ENCODE data around the gene BIRC3. TPM values are rescaled to one million over a fixed set of nuclear protein-coding genes. Genes with fewer than 3 reads are reported as not detected.
"Not testable (repeated sequence)": the region's sequence is repeated elsewhere in the genome, so short reads cannot be mapped to it uniquely, and the experiment has no call there.

The BIRC3 gene
- total RNA-seq, 1 experiment from 2014 or later, result 0.07 TPM

DNA sequence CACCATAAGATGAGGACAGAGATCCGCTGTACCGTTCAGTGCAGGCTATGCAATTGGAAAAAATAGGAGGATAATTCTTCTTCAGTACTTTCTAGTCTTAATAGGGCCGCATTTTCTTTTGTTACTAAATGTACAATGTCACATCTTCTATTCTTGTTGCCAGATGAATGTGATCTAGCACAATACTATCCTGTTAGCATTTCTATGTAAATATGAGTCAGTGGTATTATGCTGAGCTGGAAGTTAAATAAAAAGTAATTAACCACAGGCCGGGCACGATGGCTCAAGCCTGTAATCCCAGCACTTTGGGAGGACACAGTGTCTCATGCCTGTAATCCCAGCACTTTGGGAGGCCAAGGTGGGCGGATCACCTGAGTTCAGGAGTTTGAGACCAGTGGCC is 24.4 kb upstream of the BIRC3 start:
- in situ Hi-C loops (cut with HindIII; ENCODE audit: low sequenced_read_pairs), result no loop called here
- no peak for DNase-seq (ENCODE audit: low spot score)

DNA sequence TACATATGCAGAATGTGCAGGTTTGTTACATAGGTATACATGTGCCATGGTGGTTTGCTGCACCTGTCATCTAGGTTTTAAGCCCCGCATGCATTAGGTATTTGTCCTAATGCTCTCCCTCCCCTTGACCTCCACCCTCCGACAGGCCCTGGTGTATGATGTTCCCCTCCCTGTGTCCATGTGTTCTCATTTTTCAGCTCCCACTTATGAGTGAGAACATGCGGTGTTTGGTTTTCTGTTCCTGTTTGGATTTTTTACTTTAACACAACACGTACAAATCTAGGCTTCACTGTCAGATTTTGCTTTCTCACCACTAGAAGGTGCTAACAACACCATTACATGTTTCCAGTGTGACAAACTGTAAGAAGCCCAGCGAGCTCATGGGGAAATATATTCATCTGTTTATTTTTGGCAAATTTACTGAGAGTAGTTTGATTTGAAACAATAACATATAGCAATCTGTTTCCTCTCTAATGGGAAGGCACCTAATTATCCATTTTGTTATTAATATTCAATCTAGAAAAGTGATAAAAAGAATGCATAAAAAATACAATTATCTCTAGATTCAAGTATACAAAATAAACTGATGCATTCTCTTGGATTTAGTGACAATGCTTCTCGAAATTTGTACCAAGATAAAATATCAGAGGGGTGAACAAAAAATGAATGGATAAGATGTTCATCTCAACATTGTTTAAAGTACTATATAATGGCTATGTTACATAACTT is 23.2 kb upstream of the BIRC3 start:
- peak; percentile 29 for DNase-seq (ENCODE audit: low spot score)
- in situ Hi-C loops (cut with HindIII; ENCODE audit: low sequenced_read_pairs), result no loop called here

DNA sequence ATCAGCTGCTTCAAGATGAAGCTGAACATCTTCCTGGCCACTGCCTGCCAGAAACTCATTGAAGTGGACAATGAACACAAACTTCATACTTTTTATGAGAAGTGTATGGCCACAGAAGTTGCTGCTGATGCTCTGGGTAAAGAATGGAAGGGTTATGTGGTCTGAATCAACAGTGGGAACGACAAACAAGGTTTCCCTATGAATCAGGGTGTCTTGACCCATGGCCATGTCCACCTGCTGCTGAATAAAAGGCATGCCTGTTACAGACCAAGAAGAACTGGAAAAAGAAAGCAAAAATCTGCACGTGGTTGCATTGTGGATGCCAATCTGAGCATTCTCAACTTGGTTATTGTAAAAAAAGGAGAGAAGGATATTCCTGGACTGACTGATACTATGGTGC is 22.2 kb upstream of the BIRC3 start:
- in situ Hi-C loops (cut with HindIII; ENCODE audit: low sequenced_read_pairs), result no loop called here
- no peak for DNase-seq (ENCODE audit: low spot score)

DNA sequence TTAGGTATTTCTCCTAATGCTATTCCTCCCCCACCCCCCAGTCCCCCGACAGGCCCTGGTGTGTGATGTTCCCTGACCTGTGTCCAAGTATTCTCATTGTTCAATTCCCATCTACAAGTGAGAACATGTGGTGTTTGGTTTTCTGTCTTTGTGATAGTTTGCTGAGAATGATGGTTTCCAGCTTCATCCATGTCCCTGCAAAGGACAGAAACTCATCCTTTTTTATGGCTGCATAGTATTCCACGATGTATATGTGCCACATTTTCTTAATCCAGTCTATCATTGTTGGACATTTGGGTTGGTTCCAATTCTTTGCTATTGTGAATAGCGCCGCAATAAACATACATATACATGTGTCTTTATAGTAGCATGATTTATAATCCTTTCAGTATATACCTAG is 20.5 kb upstream of the BIRC3 start:
- in situ Hi-C loops (cut with HindIII; ENCODE audit: low sequenced_read_pairs); DNase-seq (ENCODE audit: low spot score): not testable (repeated sequence)

- DNase-seq (ENCODE audit: low spot score); in situ Hi-C loops (cut with HindIII; ENCODE audit: low sequenced_read_pairs): not testable (repeated sequence)
Observed at GRCh38 chr11:102300837-102301236, 16.4 kb upstream of the BIRC3 start.

DNA sequence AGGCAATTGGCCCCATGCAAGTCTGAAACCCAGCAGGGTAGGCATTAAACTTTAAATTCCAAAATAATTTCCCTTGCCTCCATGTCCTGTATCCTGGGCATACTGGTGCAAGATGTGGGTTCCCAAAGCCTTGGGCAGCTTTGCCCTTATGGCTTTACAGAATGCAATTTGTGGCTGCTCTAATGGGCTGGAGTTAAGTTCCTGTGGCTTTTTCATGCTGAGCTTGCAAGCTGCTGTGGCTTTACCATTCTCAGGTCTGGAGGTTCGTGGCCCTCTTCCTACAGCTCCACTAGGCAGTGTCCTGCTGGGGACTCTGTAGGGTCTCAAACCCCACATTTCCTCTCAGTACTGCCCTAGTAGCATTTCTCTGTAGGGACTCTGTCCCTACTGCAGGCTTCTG is 15.0 kb upstream of the BIRC3 start:
- DNase-seq (ENCODE audit: low spot score), result no peak
- in situ Hi-C loops (cut with HindIII; ENCODE audit: low sequenced_read_pairs), result no loop called here

GRCh38 chr11:102304686-102305085 is 12.6 kb upstream of the BIRC3 start:
- in situ Hi-C loops (cut with HindIII; ENCODE audit: low sequenced_read_pairs), result no loop called here
- DNase-seq (ENCODE audit: low spot score), result no peak

DNA sequence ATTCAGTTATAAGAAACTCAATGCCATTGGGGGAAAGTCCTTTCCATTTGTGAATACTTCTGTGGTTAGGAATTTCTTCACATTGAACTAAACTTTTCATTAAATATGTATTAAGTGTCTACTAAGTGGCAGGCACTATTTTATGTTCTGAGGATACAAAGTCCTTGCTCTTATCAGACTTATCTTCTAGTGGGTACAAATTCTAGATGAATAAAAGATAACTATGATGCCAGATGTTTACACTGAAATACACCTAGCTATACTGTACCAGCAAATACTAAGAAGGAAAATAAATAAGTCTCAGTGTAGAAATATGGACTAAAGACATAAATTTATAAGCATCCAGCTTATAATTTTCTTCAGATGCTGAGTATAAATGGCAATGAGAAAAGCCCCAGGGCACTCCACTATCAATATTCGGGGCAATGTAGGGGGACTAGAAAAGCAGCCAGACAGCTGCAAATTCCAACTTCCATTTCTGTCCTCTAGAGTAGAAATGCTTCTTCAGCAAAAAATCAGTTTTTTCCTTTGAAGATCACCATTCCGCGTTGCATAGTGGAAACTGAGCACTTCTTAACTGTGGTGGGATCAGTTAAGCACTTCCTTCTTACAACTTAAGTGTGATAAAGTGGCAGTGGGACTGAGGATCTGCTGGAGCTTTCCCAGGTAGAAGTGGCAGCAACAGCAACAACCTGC is 11.8 kb upstream of the BIRC3 start:
- DNase-seq (ENCODE audit: low spot score), result no peak
- in situ Hi-C loops (cut with HindIII; ENCODE audit: low sequenced_read_pairs), result no loop called here

GRCh38 chr11:102306048-102306597 is 11.2 kb upstream of the BIRC3 start:
- no peak for DNase-seq (ENCODE audit: low spot score)
- in situ Hi-C loops (cut with HindIII; ENCODE audit: low sequenced_read_pairs), result no loop called here

DNA sequence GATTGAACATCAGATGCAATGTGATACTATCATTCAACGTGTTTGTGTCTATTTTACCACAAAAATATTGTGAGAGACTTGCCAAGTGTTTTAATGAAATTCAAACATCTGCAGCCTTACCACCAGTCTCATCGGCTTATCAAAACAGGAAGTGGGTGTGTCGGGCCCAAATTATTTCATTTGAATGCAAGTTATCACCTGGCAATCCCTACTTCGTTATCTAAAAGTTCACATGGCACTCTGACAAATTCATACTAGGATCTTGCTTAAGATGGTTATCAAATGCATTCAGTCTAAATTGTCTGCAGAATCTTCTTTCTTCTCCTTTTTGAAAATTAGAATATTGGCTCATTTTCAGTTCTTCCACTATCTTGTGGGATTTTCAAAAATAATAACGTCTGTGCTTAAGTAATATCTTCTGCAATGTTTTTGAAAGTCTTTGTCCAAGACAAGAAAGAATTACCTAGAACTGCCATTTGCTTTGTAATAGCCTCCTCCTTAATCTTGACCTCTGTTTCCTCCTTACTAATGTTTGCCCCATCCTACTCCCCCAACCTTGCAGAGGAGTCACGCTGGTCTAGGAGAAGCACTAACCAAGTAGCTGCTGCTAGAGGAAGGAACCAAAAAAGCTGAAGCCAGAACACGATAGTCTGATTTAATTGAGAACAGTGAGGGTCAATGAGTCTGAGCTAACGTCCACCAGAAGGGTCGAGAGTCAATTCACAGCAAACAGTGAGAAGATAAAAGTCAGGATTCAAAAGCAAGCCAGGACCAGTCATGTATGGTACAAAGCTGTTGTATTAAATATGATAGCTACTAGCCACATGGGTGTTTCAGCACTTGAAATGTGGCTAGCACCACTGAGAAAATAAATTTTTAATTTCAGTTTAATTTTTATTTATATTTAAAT is 10.2 kb upstream of the BIRC3 start:
- in situ Hi-C loops (cut with HindIII; ENCODE audit: low sequenced_read_pairs), result no loop called here

DNA sequence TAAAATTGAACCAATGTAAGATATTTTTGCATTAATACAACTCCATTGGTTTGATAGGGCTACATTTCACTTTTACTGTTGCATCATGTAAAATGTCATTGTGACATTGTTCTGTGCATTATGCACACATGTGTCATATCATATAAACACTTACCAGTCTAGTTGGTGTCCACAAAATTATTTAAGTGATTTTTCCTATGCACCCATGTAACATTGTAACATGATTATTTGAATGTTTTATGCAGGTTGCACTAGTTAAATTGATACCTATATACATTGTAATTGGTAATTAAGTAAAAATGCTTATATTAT is 9.6 kb upstream of the BIRC3 start:
- DNase-seq (ENCODE audit: low spot score), result no peak
- in situ Hi-C loops (cut with HindIII; ENCODE audit: low sequenced_read_pairs), result no loop called here

More for the DNA sequence above, 10.2 kb upstream of the BIRC3 start:
- DNase-seq (ENCODE audit: low spot score), result no peak

DNA sequence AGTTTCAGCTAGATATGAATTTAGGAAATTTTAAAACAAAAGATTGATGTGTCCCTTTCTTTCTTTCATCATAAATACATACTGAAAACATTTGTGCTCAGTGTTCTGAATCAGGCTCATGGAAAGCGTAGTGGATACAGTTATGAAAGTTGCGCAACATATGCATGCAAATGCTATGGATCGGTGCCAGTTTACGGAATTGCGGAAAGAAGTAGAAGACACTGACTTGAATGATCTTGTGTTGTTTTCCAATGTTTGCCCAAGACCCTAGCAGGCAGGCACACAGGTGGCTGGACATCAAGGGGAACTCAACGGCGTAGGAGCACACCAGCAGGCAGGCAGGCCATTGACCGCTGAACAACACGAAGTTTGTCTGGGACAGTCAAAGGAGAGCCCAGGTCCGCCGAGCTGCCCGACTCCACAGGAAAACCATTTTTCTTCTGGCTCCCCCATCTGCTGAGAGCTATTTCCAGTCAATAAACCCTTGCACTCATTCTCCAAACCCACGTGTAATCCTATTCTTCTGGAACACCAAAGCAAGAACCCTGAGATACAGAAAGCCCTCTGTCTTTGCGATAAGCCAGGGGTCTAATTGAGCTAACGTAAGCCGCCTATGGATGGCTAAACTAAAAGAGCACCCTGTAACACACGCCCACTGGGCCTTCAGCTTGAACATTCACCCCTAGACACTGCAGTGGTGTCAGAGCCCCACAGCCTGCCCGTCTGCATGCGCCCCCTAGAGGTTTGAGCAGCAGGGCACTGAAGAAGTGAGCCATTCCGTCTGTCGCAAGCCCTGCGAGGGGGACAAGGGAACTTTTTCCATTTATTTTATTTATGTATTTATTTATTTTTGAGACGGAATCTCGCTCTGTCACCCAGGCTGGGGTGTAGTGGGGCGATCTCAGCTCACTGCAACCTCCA is 7.4 kb upstream of the BIRC3 start:
- DNase-seq (ENCODE audit: low spot score), result no peak
- in situ Hi-C loops (cut with HindIII; ENCODE audit: low sequenced_read_pairs), result no loop called here

GRCh38 chr11:102312667-102313066 is 4.6 kb upstream of the BIRC3 start:
- in situ Hi-C loops (cut with HindIII; ENCODE audit: low sequenced_read_pairs), result no loop called here
- no peak for DNase-seq (ENCODE audit: low spot score)

GRCh38 chr11:102313238-102313940 is 3.9 kb upstream of the BIRC3 start:
- no peak for DNase-seq (ENCODE audit: low spot score)
- in situ Hi-C loops (cut with HindIII; ENCODE audit: low sequenced_read_pairs), result no loop called here

DNA sequence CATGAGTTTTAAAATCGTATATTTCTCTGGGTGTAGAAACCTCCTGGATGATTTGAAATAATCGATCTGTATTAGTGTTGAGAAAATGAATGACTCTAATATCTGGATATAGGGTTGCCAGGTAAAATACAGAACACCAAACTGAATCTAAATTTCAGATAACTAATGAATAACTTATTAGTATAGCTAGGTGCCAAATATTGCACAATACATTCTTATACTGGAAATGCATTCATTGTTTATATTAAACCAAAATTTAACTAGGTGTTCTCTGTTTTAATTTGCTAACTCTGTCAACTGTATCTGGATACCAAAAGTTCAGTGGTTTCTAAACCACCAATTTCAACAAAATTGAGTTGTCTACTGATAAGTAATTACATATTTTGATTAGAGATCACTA is 2.5 kb upstream of the BIRC3 start:
- DNase-seq (ENCODE audit: low spot score), result no peak
- in situ Hi-C loops (cut with HindIII; ENCODE audit: low sequenced_read_pairs), result no loop called here

GRCh38 chr11:102316346-102316904 is 859 bp upstream of the BIRC3 start:
- DNase-seq (ENCODE audit: low spot score), result no peak
- in situ Hi-C loops (cut with HindIII; ENCODE audit: low sequenced_read_pairs), result no loop called here

DNA sequence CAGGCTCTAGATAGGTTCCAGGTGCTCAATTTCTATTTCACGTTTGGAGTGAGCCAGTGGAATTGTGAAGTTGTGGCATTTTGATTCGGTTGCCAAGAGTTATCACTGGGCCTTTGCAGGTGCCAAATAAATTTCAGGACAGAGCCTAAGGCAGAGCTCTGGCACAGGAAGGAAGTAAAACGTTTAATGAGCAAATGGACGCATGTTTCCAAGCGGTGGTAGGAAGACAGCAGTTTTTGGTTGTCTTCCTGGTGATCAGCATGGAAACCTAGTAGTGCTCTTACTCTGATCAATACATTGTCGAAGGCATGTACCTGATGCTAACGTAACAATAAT is 452 bp downstream of the BIRC3 start:
- no peak for DNase-seq (ENCODE audit: low spot score)
- in situ Hi-C loops (cut with HindIII; ENCODE audit: low sequenced_read_pairs), result no loop called here

GRCh38 chr11:102318469-102318868 is 1.2 kb downstream of the BIRC3 start:
- no peak for DNase-seq (ENCODE audit: low spot score)
- in situ Hi-C loops (cut with HindIII; ENCODE audit: low sequenced_read_pairs), result no loop called here

All from G401 (cell line).